ENCODE results near the gene AGTR2. TPM values are rescaled to one million over a fixed set of nuclear protein-coding genes. Genes with fewer than 3 reads are reported as not detected.
"Not testable (repeated sequence)": the region's sequence is repeated elsewhere in the genome, so short reads cannot be mapped to it uniquely, and the experiment has no call there.

Gene AGTR2
- not detected in 3 replicates for polyA plus RNA-seq
- polyA plus RNA-seq (2011; ENCODE audit: low read depth), result not detected
- polyA plus RNA-seq (2011; cell fraction: cytosol; rRNA removed), result not detected in 2 replicates
- not detected in 2 replicates for polyA plus RNA-seq (2011; cell fraction: nucleus; rRNA removed)
- not detected in 2 replicates for polyA plus RNA-seq (2012; ENCODE audit: low replicate concordance)
- not detected in 3 replicates for polyA minus RNA-seq
- not detected for polyA minus RNA-seq (2011; cell fraction: cytosol; rRNA and poly(A)+ RNA removed)
- polyA minus RNA-seq (2011; cell fraction: nucleus; rRNA and poly(A)+ RNA removed), result not detected in 2 replicates

GRCh38 chrX:116170511-116170910 is at the start of gene AGTR2:
Gene AGTR2 (plus strand): TSS chrX:116170744. CDS start chrX:116172281, 1,537 bp downstream.
- Histone ChIP-seq H3K4me3 (ENCODE audit: control insufficient read depth in 2 of 3, extremely low read depth in 1 of 3, insufficient read depth in 2 of 3, low read depth in 1 of 3, low read length in 3 of 3) (no peak within 1 kb of the TSS), H3K4me2 (ENCODE audit: control insufficient read depth, extremely low read depth, insufficient read depth, low read depth, low read length) (no peak within 1 kb of the TSS), H4K20me1 (ENCODE audit: control insufficient read depth, extremely low read depth, insufficient read depth, low read length) (no peaks in the 10 kb centered on the region), H2AFZ (ENCODE audit: control insufficient read depth, low read length) (no peak within 1 kb of the TSS), H3K27me3 (ENCODE audit: control insufficient read depth, extremely low read depth, insufficient read depth, low read length) (no peaks in the 10 kb centered on the region), H3K4me1 (ENCODE audit: control insufficient read depth, extremely low read depth, insufficient read depth, low read length) (no peaks in the 10 kb centered on the region), H3K27ac (ENCODE audit: control insufficient read depth, insufficient read depth, low read length) (no peak within 1 kb of the TSS), H3K79me2 (ENCODE audit: control insufficient read depth, insufficient read depth, low read length) (no peaks in the 10 kb centered on the region), H3K9me1 (ENCODE audit: control insufficient read depth, extremely low read depth, insufficient read depth, low read length) (no peaks in the 10 kb centered on the region), H3K36me3 (ENCODE audit: control insufficient read depth in 2 of 2, extremely low read depth in 1 of 2, insufficient read depth in 2 of 2, low read length in 2 of 2) (no peaks in the 10 kb centered on the region), H3K9me3 (ENCODE audit: control insufficient read depth, low read depth, low read length) (no peaks in the 10 kb centered on the region), H3K9ac (ENCODE audit: control insufficient read depth, extremely low read depth, insufficient read depth, low read length) (no peak within 1 kb of the TSS)
- TF ChIP-seq CTCF (optimal IDR thresholded peaks at IDR 0.05 in 1 of 3, IDR thresholded peaks at IDR 0.05 in 1 of 3, conservative IDR thresholded peaks at IDR 0.05 in 1 of 3; ENCODE audit: extremely low read depth in 1 of 3, insufficient read depth in 2 of 3, low read length in 3 of 3) (no peak), EZH2 (IDR thresholded peaks at IDR 0.05; ENCODE audit: low read length) (no peak)
- DNase-seq (ENCODE audit: low read depth, low spot score), result no peak
- dilution Hi-C loops (cut with MboI; ENCODE audit: extremely low pct_ligation_motif_present, low sequenced_read_pairs), result no loop called here
- FAIRE-seq, result no peak

- H2AFZ ChIP-seq (ENCODE audit: control insufficient read depth, low read length), result no peak overlapping the region
- H3K27me3 ChIP-seq (ENCODE audit: control insufficient read depth, extremely low read depth, insufficient read depth, low read length), result no peaks in the 10 kb centered on the region
- H3K4me3 ChIP-seq (ENCODE audit: control insufficient read depth in 2 of 3, extremely low read depth in 1 of 3, insufficient read depth in 2 of 3, low read depth in 1 of 3, low read length in 3 of 3), result no peak overlapping the region
- H3K36me3 ChIP-seq (ENCODE audit: control insufficient read depth in 2 of 2, extremely low read depth in 1 of 2, insufficient read depth in 2 of 2, low read length in 2 of 2), result no peaks in the 10 kb centered on the region
- FAIRE-seq, result no peak
- H3K9ac ChIP-seq (ENCODE audit: control insufficient read depth, extremely low read depth, insufficient read depth, low read length), result no peak overlapping the region
- no peaks in the 10 kb centered on the region for H3K9me3 ChIP-seq (ENCODE audit: control insufficient read depth, low read depth, low read length)
- no peaks in the 10 kb centered on the region for H3K4me1 ChIP-seq (ENCODE audit: control insufficient read depth, extremely low read depth, insufficient read depth, low read length)
- no peaks in the 10 kb centered on the region for H3K9me1 ChIP-seq (ENCODE audit: control insufficient read depth, extremely low read depth, insufficient read depth, low read length)
- dilution Hi-C loops (cut with MboI; ENCODE audit: extremely low pct_ligation_motif_present, low sequenced_read_pairs), result no loop called here
- no peaks in the 10 kb centered on the region for H4K20me1 ChIP-seq (ENCODE audit: control insufficient read depth, extremely low read depth, insufficient read depth, low read length)
- no peak for TF ChIP-seq EZH2 (IDR thresholded peaks at IDR 0.05; ENCODE audit: low read length)
- TF ChIP-seq CTCF (optimal IDR thresholded peaks at IDR 0.05 in 1 of 3, IDR thresholded peaks at IDR 0.05 in 1 of 3, conservative IDR thresholded peaks at IDR 0.05 in 1 of 3; ENCODE audit: extremely low read depth in 1 of 3, insufficient read depth in 2 of 3, low read length in 3 of 3), result no peak
- no peaks in the 10 kb centered on the region for H3K79me2 ChIP-seq (ENCODE audit: control insufficient read depth, insufficient read depth, low read length)
- H3K4me2 ChIP-seq (ENCODE audit: control insufficient read depth, extremely low read depth, insufficient read depth, low read depth, low read length), result no peak overlapping the region
- H3K27ac ChIP-seq (ENCODE audit: control insufficient read depth, insufficient read depth, low read length), result no peak overlapping the region
- DNase-seq (ENCODE audit: low read depth, low spot score), result no peak
Measured at GRCh38 chrX:116135277-116135676, 35.3 kb upstream of the AGTR2 start.

GRCh38 chrX:116141270-116141669 is 29.3 kb upstream of the AGTR2 start:
- H2AFZ ChIP-seq (ENCODE audit: control insufficient read depth, low read length); H3K9me1 ChIP-seq (ENCODE audit: control insufficient read depth, extremely low read depth, insufficient read depth, low read length); H3K27ac ChIP-seq (ENCODE audit: control insufficient read depth, insufficient read depth, low read length); H3K9ac ChIP-seq (ENCODE audit: control insufficient read depth, extremely low read depth, insufficient read depth, low read length); H3K9me3 ChIP-seq (ENCODE audit: control insufficient read depth, low read depth, low read length); dilution Hi-C loops (cut with MboI; ENCODE audit: extremely low pct_ligation_motif_present, low sequenced_read_pairs); H3K4me3 ChIP-seq (ENCODE audit: control insufficient read depth in 2 of 3, extremely low read depth in 1 of 3, insufficient read depth in 2 of 3, low read depth in 1 of 3, low read length in 3 of 3); H3K4me1 ChIP-seq (ENCODE audit: control insufficient read depth, extremely low read depth, insufficient read depth, low read length); H4K20me1 ChIP-seq (ENCODE audit: control insufficient read depth, extremely low read depth, insufficient read depth, low read length); FAIRE-seq; H3K79me2 ChIP-seq (ENCODE audit: control insufficient read depth, insufficient read depth, low read length); H3K27me3 ChIP-seq (ENCODE audit: control insufficient read depth, extremely low read depth, insufficient read depth, low read length); DNase-seq (ENCODE audit: low read depth, low spot score); H3K4me2 ChIP-seq (ENCODE audit: control insufficient read depth, extremely low read depth, insufficient read depth, low read depth, low read length); H3K36me3 ChIP-seq (ENCODE audit: control insufficient read depth in 2 of 2, extremely low read depth in 1 of 2, insufficient read depth in 2 of 2, low read length in 2 of 2): not testable (repeated sequence)
